ENCODE measurements around the gene JAKMIP2.

Gene JAKMIP2

DNA sequence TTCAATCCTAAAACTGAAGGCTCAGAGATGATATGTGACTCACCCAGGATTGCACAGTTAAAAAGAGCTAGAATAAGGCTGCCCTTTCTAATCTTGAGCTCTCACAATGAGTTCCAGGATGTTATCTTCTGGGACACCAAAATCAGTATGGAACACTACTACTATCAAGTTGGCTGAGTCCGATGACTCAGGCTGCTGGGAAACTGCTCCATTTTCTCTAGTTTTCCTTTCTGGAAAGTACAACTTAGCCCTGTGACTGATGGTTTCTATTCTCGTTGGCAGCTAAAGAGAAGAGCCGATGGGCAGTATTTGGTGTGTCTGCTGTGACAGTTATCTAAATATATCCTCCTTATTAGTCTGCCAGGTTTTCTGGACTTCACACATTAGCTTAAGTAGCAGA is 234.8 kb downstream of the JAKMIP2 start:
- H3F3A ChIP-seq (ENCODE audit: low read depth), result no peaks in the 10 kb centered on the region
- no peaks in the 10 kb centered on the region for H3K79me2 ChIP-seq (ENCODE audit: insufficient read depth, low read length)
- no peak overlapping the region for H2AFZ ChIP-seq (ENCODE audit: low read length)
- H3K9me3 ChIP-seq (ENCODE audit: insufficient read depth, low read depth, low read length), result no peaks in the 10 kb centered on the region
- H3K4me3 ChIP-seq (ENCODE audit: low read length, poor library complexity, severe bottlenecking), result no peak overlapping the region
- no peaks in the 10 kb centered on the region for H4K20me1 ChIP-seq (ENCODE audit: insufficient read depth, low read length, poor library complexity, severe bottlenecking)
- no peak overlapping the region for H3K9ac ChIP-seq (ENCODE audit: low read depth, low read length, poor library complexity, severe bottlenecking)
- H3K36me3 ChIP-seq (ENCODE audit: insufficient read depth, low read length), result no peaks in the 10 kb centered on the region
- no peaks in the 10 kb centered on the region for H3K27me3 ChIP-seq (ENCODE audit: insufficient read depth, low read length, poor library complexity, severe bottlenecking)
- H3K4me2 ChIP-seq (ENCODE audit: low read depth, low read length, poor library complexity, severe bottlenecking), result no peak overlapping the region
- H3K4me1 ChIP-seq (ENCODE audit: insufficient read depth, low read length, poor library complexity, severe bottlenecking), result no peaks in the 10 kb centered on the region
- H3K9me2 ChIP-seq (replicated peaks; ENCODE audit: low read depth, low read length), result no peaks in the 10 kb centered on the region
- no peak for TF ChIP-seq CTCF (conservative IDR thresholded peaks at IDR 0.05; ENCODE audit: low read length)
- TF ChIP-seq EZH2phosphoT487 (IDR thresholded peaks at IDR 0.05; ENCODE audit: borderline replicate concordance), result no peak

DNA sequence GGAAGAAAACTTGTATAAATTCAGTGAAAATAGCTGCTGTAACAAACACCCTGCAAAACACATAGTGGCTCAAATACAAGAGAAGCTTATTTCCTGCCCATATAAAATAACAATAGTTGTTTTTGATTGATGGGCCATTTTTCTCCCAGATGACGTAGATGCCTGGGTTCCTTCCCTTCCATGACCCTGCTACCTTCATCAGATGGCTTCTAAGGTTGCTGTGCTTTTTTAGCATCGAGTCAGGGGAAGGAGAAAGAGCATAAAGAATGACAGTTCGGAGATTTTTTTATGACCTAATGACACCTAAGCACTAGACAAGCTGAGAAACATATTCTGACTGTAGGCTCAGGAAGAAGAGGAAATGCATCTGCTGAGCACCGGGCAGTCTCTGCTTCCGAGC is 238.0 kb downstream of the JAKMIP2 start:
- no peak overlapping the region for H2AFZ ChIP-seq (ENCODE audit: low read length)
- no peaks in the 10 kb centered on the region for H3K36me3 ChIP-seq (ENCODE audit: insufficient read depth, low read length)
- no peaks in the 10 kb centered on the region for H3F3A ChIP-seq (ENCODE audit: low read depth)
- no peaks in the 10 kb centered on the region for H3K27me3 ChIP-seq (ENCODE audit: insufficient read depth, low read length, poor library complexity, severe bottlenecking)
- H3K4me3 ChIP-seq (ENCODE audit: low read length, poor library complexity, severe bottlenecking), result no peak overlapping the region
- TF ChIP-seq EZH2phosphoT487 (IDR thresholded peaks at IDR 0.05; ENCODE audit: borderline replicate concordance), result no peak
- TF ChIP-seq CTCF (conservative IDR thresholded peaks at IDR 0.05; ENCODE audit: low read length), result no peak
- no peaks in the 10 kb centered on the region for H3K9me2 ChIP-seq (replicated peaks; ENCODE audit: low read depth, low read length)
- H3K9me3 ChIP-seq (ENCODE audit: insufficient read depth, low read depth, low read length), result no peaks in the 10 kb centered on the region
- H3K4me2 ChIP-seq (ENCODE audit: low read depth, low read length, poor library complexity, severe bottlenecking), result no peak overlapping the region
- no peaks in the 10 kb centered on the region for H4K20me1 ChIP-seq (ENCODE audit: insufficient read depth, low read length, poor library complexity, severe bottlenecking)
- H3K9ac ChIP-seq (ENCODE audit: low read depth, low read length, poor library complexity, severe bottlenecking), result no peak overlapping the region
- no peaks in the 10 kb centered on the region for H3K79me2 ChIP-seq (ENCODE audit: insufficient read depth, low read length)
- no peaks in the 10 kb centered on the region for H3K4me1 ChIP-seq (ENCODE audit: insufficient read depth, low read length, poor library complexity, severe bottlenecking)

GRCh38 chr5:147539053-147539452 is 243.5 kb downstream of the JAKMIP2 start:
- TF ChIP-seq EZH2phosphoT487 (IDR thresholded peaks at IDR 0.05; ENCODE audit: borderline replicate concordance) (no peak), CTCF (conservative IDR thresholded peaks at IDR 0.05; ENCODE audit: low read length) (no peak)
- H3K9me2 ChIP-seq (replicated peaks; ENCODE audit: low read depth, low read length), result no peaks in the 10 kb centered on the region
- H3K36me3 ChIP-seq (ENCODE audit: insufficient read depth, low read length), result no peaks in the 10 kb centered on the region
- H3F3A ChIP-seq (ENCODE audit: low read depth), result no peaks in the 10 kb centered on the region
- no peaks in the 10 kb centered on the region for H4K20me1 ChIP-seq (ENCODE audit: insufficient read depth, low read length, poor library complexity, severe bottlenecking)
- H3K27me3 ChIP-seq (ENCODE audit: insufficient read depth, low read length, poor library complexity, severe bottlenecking), result no peaks in the 10 kb centered on the region
- H3K9me3 ChIP-seq (ENCODE audit: insufficient read depth, low read depth, low read length), result no peaks in the 10 kb centered on the region
- no peak overlapping the region for H3K9ac ChIP-seq (ENCODE audit: low read depth, low read length, poor library complexity, severe bottlenecking)
- H3K4me3 ChIP-seq (ENCODE audit: low read length, poor library complexity, severe bottlenecking), result no peak overlapping the region
- no peaks in the 10 kb centered on the region for H3K79me2 ChIP-seq (ENCODE audit: insufficient read depth, low read length)
- H3K4me2 ChIP-seq (ENCODE audit: low read depth, low read length, poor library complexity, severe bottlenecking), result no peak overlapping the region
- H3K4me1 ChIP-seq (ENCODE audit: insufficient read depth, low read length, poor library complexity, severe bottlenecking), result no peaks in the 10 kb centered on the region
- no peak overlapping the region for H2AFZ ChIP-seq (ENCODE audit: low read length)
